Neural cell (in vitro differentiated cells): Measurements from ENCODE around the gene RERE.

Experiments
- EP300 ChIP-seq: fragments of 450-650 bp; conservative IDR thresholded peaks from 2 replicates; pipeline ENCODE4 v1.6.1; 2014; ENCODE audit warnings: antibody characterized with exemption, mild to moderate bottlenecking, moderate library complexity; ENCODE audit not compliant: poor library complexity, severe bottlenecking
- EZH2 ChIP-seq: fragments of 200-600, 300-800 bp; shearing (Covaris generic), sonication (generic); IDR thresholded peaks from 2 replicates; pipeline ENCODE4 v1.6.1; 2014; ENCODE audit warnings: antibody characterized with exemption, low read length, borderline replicate concordance, mild to moderate bottlenecking; ENCODE audit not compliant: insufficient read depth, poor library complexity, severe bottlenecking
- SMC3 ChIP-seq: fragments of 450-650 bp; conservative IDR thresholded peaks from 2 replicates; pipeline ENCODE4 v1.6.1; 2014; ENCODE audit warnings: antibody characterized with exemption, mild to moderate bottlenecking, moderate library complexity; ENCODE audit not compliant: poor library complexity
- TF ChIP-seq, protein P1 (sequence below): fragments of 450-650 bp; IDR thresholded peaks from 2 replicates; pipeline ENCODE4 v1.5.1; 2014; ENCODE audit warnings: antibody characterized with exemption, mild to moderate bottlenecking, moderate library complexity; ENCODE audit not compliant: poor library complexity, severe bottlenecking

DNA sequence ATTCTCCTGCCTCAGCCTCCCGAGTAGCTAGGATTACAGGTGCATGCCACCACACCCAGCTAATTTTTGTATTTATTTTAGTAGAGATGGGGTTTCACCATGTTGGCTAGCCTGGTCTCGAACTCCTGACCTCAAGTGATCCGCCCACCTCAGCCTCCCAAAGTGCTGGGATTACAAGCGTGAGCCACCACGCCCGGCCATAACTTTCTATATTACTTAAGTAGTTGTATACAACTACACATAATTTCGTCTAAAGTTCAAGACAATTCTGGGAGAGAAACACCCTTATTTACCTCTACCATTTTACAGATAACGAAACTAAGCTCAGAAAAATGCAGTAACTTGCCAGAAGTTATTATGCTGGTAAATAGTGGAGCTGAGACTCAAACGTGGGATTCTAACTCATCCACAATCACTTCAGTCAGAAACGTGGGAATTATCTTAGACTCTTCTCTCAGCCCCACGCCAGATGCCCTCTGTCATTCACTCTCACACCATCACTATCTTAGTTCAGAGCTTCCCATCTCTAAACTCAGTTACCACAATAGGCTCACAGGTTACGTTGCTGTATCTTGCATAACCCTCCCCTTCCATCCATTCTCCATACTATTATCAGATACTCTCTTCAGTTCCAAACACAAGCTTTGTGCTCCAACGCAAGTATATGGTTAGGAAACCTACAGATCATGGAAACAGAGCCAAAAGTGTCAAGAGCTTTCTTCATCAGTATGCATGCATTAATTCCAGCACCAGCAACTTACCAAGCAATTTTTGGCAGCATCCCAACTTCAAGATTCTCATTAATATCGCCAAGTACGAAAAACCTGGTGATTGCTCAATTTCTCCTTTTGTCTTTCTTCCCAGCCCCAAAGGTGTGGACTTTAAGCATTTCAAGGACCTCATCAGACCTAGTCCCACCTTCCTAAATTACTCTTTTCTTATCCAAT is 69.3 kb downstream of the RERE start:
- TF ChIP-seq, protein P1, sequence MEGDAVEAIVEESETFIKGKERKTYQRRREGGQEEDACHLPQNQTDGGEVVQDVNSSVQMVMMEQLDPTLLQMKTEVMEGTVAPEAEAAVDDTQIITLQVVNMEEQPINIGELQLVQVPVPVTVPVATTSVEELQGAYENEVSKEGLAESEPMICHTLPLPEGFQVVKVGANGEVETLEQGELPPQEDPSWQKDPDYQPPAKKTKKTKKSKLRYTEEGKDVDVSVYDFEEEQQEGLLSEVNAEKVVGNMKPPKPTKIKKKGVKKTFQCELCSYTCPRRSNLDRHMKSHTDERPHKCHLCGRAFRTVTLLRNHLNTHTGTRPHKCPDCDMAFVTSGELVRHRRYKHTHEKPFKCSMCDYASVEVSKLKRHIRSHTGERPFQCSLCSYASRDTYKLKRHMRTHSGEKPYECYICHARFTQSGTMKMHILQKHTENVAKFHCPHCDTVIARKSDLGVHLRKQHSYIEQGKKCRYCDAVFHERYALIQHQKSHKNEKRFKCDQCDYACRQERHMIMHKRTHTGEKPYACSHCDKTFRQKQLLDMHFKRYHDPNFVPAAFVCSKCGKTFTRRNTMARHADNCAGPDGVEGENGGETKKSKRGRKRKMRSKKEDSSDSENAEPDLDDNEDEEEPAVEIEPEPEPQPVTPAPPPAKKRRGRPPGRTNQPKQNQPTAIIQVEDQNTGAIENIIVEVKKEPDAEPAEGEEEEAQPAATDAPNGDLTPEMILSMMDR: no peak
- no peak for TF ChIP-seq EZH2
- TF ChIP-seq EP300: no peak
- TF ChIP-seq SMC3: no peak
